ENCODE data around the gene FOXO6.

The FOXO6 gene

GRCh38 chr1:41348394-41348793, 12.8 kb upstream of the FOXO6 start:
- TF ChIP-seq CTCF (conservative IDR thresholded peaks at IDR 0.05) = no peak

GRCh38 chr1:41349361-41350054, 11.7 kb upstream of the FOXO6 start:
- H3K27ac ChIP-seq = no peak overlapping the region
- no peak for TF ChIP-seq CTCF (conservative IDR thresholded peaks at IDR 0.05)

More at GRCh38 chr1:41348394-41348793, 12.8 kb upstream of the FOXO6 start:
- H3K27ac ChIP-seq = no peak overlapping the region

GRCh38 chr1:41350055-41350378, 11.2 kb upstream of the FOXO6 start:
- TF ChIP-seq CTCF (conservative IDR thresholded peaks at IDR 0.05) = no peak
- no peak overlapping the region for H3K27ac ChIP-seq

- no peak for TF ChIP-seq CTCF (conservative IDR thresholded peaks at IDR 0.05)
- H3K27ac ChIP-seq = no peak overlapping the region
Measured at GRCh38 chr1:41351262-41352151, 9.7 kb upstream of the FOXO6 start.

GRCh38 chr1:41353744-41354143, 7.5 kb upstream of the FOXO6 start:
- H3K27ac ChIP-seq = no peak overlapping the region
- TF ChIP-seq CTCF (conservative IDR thresholded peaks at IDR 0.05) = no peak

GRCh38 chr1:41354956-41355355, 6.3 kb upstream of the FOXO6 start:
- H3K27ac ChIP-seq = no peak overlapping the region
- TF ChIP-seq CTCF (conservative IDR thresholded peaks at IDR 0.05) = no peak

GRCh38 chr1:41355356-41355755, 5.9 kb upstream of the FOXO6 start:
- no peak for TF ChIP-seq CTCF (conservative IDR thresholded peaks at IDR 0.05)

More at GRCh38 chr1:41355356-41355755, 5.9 kb upstream of the FOXO6 start:
- H3K27ac ChIP-seq = no peak overlapping the region
